Naive thymus-derived CD4-positive, alpha-beta T cell (primary cell): Measurements from ENCODE around the gene APOA4. TPM values are rescaled to one million over a fixed set of nuclear protein-coding genes. Genes with fewer than 3 reads are reported as not detected.

Source experiments
- ATAC-seq: fragments of 150-1000 bp; cut with Tn5 transposase; 2 replicates; pipeline ENCODE4 v1.10.0; 2021; ENCODE audit warnings: mild to moderate bottlenecking, moderate library complexity
- CTCF ChIA-PET: fragments of 350-600 bp; sonication (Branson Sonifier 250); formaldehyde crosslinking; loops from one replicate; lab custom pipeline; 2021; ENCODE audit warnings: antibody characterized with exemption; lab: Charles Lee
- POLR2A ChIA-PET: fragments of 350-600 bp; sonication (Branson Sonifier 250); formaldehyde crosslinking; loops from one replicate; lab custom pipeline; 2021; ENCODE audit warnings: antibody characterized with exemption, inconsistent platforms; lab: Charles Lee
- DNase-seq, 9 donors: peaks; one replicate each; pipeline versions ENCODE4 v3.0.0 to v3.0.0-alpha.2; 2020 to 2022; ENCODE audit warnings: mixed read lengths in 1 of 9
- H3K27ac ChIP-seq: one replicate; pipeline ENCODE4 v1.7.0; 2013; ENCODE audit warnings: mild to moderate bottlenecking, low read depth, low read length, moderate library complexity
- H3K27me3 ChIP-seq, 2 donors: one replicate each; pipeline ENCODE4 v1.7.0; 2013; ENCODE audit warnings: low read length in 2 of 2, mild to moderate bottlenecking in 2 of 2, moderate library complexity in 2 of 2; ENCODE audit not compliant: control insufficient read depth in 2 of 2, insufficient read depth in 2 of 2
- H3K36me3 ChIP-seq, 3 experiments: 1 replicate in 2 of 3; 2 replicates in 1 of 3; pipeline ENCODE4 v1.7.0; 2013; ENCODE audit warnings: low read length in 3 of 3, mild to moderate bottlenecking in 3 of 3, moderate library complexity in 1 of 3; ENCODE audit not compliant: insufficient read depth in 3 of 3, control insufficient read depth in 2 of 3
- H3K4me1 ChIP-seq, 2 donors: one replicate each; pipeline ENCODE4 v1.7.0; 2013; ENCODE audit warnings: low read length in 2 of 2, mild to moderate bottlenecking in 2 of 2, moderate library complexity in 1 of 2; ENCODE audit not compliant: control insufficient read depth in 2 of 2, insufficient read depth in 2 of 2
- H3K4me3 ChIP-seq: 2 replicates; pipeline ENCODE4 v1.7.0; 2013; ENCODE audit warnings: mild to moderate bottlenecking, low read length
- H3K9me3 ChIP-seq, 3 experiments: 1 replicate in 2 of 3; 2 replicates in 1 of 3; pipeline ENCODE4 v1.7.0; 2013; ENCODE audit warnings: low read length in 3 of 3; ENCODE audit not compliant: control insufficient read depth in 2 of 3
- H3K27ac Mint-ChIP-seq, 9 donors: one replicate each; pipeline ENCODE4 v1.8.0; 2020 to 2022; ENCODE audit warnings: mixed read lengths in 9 of 9, mild to moderate bottlenecking in 8 of 9, moderate library complexity in 5 of 9, inconsistent platforms in 2 of 9
- H3K27me3 Mint-ChIP-seq, 5 donors: one replicate each; pipeline ENCODE4 v1.8.0; 2021 to 2022; ENCODE audit warnings: mixed read lengths in 5 of 5, mild to moderate bottlenecking in 1 of 5
- H3K36me3 Mint-ChIP-seq, 5 donors: one replicate each; pipeline ENCODE4 v1.8.0; 2020 to 2022; ENCODE audit warnings: mixed read lengths in 5 of 5, mild to moderate bottlenecking in 3 of 5, inconsistent platforms in 1 of 5
- H3K4me1 Mint-ChIP-seq, 7 donors: one replicate each; pipeline ENCODE4 v1.8.0; 2020 to 2022; ENCODE audit warnings: mixed read lengths in 7 of 7, mild to moderate bottlenecking in 3 of 7, inconsistent platforms in 1 of 7
- H3K4me3 Mint-ChIP-seq, 10 donors: one replicate each; pipeline ENCODE4 v1.8.0; 2020 to 2022; ENCODE audit warnings: mild to moderate bottlenecking in 10 of 10, mixed read lengths in 10 of 10, moderate library complexity in 6 of 10, inconsistent platforms in 2 of 10
- H3K9me3 Mint-ChIP-seq, 11 donors: one replicate each; pipeline ENCODE4 v1.8.0; 2020 to 2022; ENCODE audit warnings: mixed read lengths in 11 of 11, mild to moderate bottlenecking in 4 of 11, inconsistent platforms in 1 of 11, moderate library complexity in 1 of 11
- intact Hi-C, 2 donors: fragments of 100-400 bp; cut with micrococcal nuclease; formaldehyde crosslinking; loops; one replicate each; pipeline ENCODE4 v1.15.1; 2023
- polyA plus RNA-seq, 2 donors: library from polyadenylated mRNA; unstranded; fragments of 300-500 nt; fragmentation: Illumina TruSeq; gene quantifications; one replicate each; pipeline ENCODE4 v1.2.3, GENCODE V29; 2021
- total RNA-seq, 6 experiments: library from RNA in 5 of 6; stranded (reverse) in 5 of 6; gene quantifications; 1 replicate in 5 of 6; 2 replicates in 1 of 6; pipeline ENCODE4 v1.2.3 and lab custom pipeline; 2021 to 2026

Gene APOA4
- total and polyA plus RNA-seq, 7 experiments from 2014 or later: not detected

DNA sequence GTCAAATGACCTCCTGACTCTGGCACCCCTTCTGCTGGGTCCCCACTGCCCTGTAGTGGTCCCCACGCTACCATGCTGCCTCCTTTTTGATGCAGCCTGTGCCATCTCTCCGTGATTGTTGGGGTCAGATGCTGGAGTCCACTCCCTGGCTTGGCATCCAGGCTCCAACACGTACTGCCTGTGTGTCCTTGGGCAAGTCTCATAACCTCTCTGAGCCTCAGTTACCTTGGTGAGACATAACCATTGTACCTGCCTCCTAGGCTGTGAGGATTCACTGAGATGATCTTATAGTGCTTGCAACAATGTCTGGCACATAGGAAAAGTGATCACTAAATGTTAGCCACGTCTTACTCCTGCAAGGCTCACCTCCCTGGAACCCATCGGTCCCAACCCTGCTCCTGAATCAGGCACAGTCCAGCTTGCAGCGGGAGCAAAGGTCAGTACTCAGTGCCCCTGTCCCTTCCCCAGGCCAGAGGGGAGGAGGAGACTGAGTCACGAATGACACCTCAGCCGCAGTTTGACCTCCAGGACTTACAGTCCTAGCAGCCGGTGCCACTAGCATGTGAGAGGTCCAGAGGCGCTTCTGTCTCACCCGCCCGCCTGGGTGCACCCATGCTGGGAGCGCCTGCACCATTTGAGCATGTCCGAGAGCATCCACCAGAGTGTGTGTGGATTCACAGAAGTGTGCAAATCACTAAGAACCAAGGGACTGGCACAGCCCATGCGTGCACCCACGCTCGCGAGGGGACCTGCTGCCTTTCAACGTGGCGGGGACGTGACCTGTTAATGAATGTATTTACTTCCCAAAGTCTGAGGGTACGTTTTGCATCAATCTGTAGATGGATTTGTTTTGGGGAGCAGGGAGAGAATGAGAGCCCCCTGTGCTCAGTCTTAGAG lies 3.0 kb upstream of the APOA4 start:
- DNase-seq (no peak), ATAC-seq (no peak)
- H3K36me3 Mint-ChIP-seq: no peaks in the 10 kb centered on the region

DNA sequence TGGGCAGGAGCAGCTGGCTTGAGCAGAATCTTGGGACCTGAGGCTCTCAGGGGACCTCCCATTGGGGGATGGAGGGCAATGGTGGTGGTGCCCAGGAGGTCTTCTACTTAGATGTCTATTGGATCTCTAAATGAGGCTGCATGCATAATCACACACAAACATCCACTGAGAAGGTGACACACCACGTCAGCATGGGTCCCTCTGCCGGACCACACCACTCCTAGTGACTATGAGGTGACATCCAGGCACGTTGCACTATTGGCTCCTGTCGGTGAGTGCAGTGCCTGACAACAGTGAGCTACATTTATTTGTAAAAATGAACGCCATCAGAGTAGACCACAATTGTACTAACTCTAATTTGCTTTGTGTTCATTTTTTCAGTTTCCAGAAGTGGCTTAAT lies 2.3 kb upstream of the APOA4 start:
- DNase-seq (no peak), ATAC-seq (no peak)
- Mint-ChIP-seq H3K9me3 (no peaks in the 10 kb centered on the region), H3K36me3 (no peaks in the 10 kb centered on the region), H3K27ac (no peak overlapping the region), H3K27me3 (no peaks in the 10 kb centered on the region), H3K4me1 (no peaks in the 10 kb centered on the region), H3K4me3 (no peak overlapping the region)
- Histone ChIP-seq H3K27ac (no peak overlapping the region), H3K4me3 (no peak overlapping the region), H3K36me3 (no peaks in the 10 kb centered on the region), H3K9me3 (no peaks in the 10 kb centered on the region), H3K27me3 (no peaks in the 10 kb centered on the region), H3K4me1 (no peaks in the 10 kb centered on the region)
- ChIA-PET POLR2A (no interaction called here), CTCF (interaction anchor here (0.6 kb wide), 1 partner anchor 192 kb away, joined by 3 read pairs; no protein-coding TSS in a partner anchor)
- intact Hi-C loops: no loop called here

More for the DNA sequence above, 3.0 kb upstream of the APOA4 start:
- Mint-ChIP-seq H3K9me3 (no peaks in the 10 kb centered on the region), H3K4me1 (no peaks in the 10 kb centered on the region), H3K27ac (no peak overlapping the region), H3K27me3 (no peaks in the 10 kb centered on the region), H3K4me3 (no peak overlapping the region)
- Histone ChIP-seq H3K4me1 (no peaks in the 10 kb centered on the region), H3K4me3 (no peak overlapping the region), H3K27ac (no peak overlapping the region), H3K9me3 (no peaks in the 10 kb centered on the region), H3K27me3 (no peaks in the 10 kb centered on the region), H3K36me3 (no peaks in the 10 kb centered on the region)
- intact Hi-C loops: no loop called here
- CTCF ChIA-PET: no interaction called here
- POLR2A ChIA-PET: no interaction called here

DNA sequence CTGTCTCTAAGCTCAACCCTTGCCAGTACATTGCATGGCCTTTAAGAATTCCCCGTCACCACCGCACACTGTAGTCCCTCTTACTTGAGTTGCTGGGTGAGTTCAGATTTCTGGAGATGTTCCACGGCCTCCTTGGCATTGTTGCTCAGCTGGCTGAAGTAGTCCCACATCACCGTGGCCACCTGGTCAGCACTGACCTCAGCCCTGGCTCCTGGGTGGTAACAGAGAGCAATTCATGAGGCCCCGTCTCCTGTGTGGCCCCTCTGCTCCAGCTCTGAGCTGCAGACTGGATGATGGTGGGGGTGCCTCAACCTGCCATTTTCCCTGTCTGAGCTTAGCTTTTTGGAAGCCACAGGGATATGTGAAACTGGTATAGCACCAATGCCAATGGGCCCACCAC lies 529 bp downstream of the APOA4 start:
- CTCF ChIA-PET: no interaction called here
- intact Hi-C loops: no loop called here

DNA sequence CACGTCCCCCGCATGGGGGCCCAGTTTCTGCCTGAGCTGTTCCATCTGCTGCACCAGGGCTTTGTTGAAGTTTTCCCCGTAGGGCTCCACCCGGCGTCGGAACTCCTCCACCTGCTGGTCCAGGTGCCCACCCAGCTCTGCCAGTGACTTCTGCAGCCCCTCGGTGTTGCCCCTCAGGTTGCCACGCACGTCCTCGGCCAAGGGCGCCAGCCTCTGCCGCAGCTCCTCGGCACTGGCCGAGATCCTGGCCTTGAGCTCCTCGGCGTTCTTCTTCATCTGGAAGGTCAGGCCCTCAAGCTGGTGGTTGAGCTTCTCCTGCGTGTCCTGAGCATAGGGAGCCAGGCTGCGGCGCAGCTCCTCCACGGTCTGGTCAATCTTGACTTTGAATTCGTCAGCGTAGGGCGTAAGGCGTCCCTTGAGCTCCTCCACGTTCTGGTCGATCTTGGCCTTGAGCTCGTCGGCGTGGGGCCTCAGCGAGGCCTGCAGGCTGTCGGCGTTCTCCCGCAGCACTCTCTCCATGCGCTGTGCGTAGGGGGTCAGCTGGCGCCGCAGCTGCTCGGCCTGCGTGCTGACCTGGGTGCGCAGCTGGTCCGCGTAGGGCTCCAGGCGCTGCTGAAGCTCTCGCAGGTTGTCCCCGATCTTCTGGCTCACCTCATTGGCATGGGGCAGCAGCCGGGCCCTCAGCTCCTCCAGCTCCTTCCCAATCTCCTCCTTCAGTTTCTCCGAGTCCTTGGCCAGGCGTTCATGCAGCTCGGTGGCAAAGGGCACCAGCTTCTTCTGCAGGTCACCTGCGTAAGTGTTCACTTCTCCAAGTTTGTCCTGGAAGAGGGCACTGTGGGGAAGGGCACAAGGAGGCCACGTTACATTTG lies 1.8 kb downstream of the APOA4 start:
- no peaks in the 10 kb centered on the region for H3K27me3 ChIP-seq
- H3K4me3 ChIP-seq: no peak overlapping the region
- POLR2A ChIA-PET: interaction anchor here (0.9 kb wide), 1 partner anchor 127 kb away, joined by 3 read pairs; no protein-coding TSS in a partner anchor
- H3K36me3 ChIP-seq: no peaks in the 10 kb centered on the region
- no peaks in the 10 kb centered on the region for H3K9me3 ChIP-seq
- H3K27ac ChIP-seq: no peak overlapping the region
- Mint-ChIP-seq H3K36me3 (no peaks in the 10 kb centered on the region), H3K4me1 (no peaks in the 10 kb centered on the region), H3K4me3 (no peak overlapping the region), H3K9me3 (no peaks in the 10 kb centered on the region), H3K27ac (peak overlapping the region in 1 of 9 donors; percentile 59), H3K27me3 (peaks cover 0 to 4% (median 0%) of the 10 kb centered on the region in 5 donors)
- intact Hi-C loops: no loop called here
- no peak for ATAC-seq
- CTCF ChIA-PET: interaction anchor here (0.5 to 1.2 kb wide), 4 partner anchors 10 to 38 kb away, joined by 3 to 4 read pairs (median 3); partner anchors contain the start of gene APOA5
- H3K4me1 ChIP-seq: no peaks in the 10 kb centered on the region
- DNase-seq: no peak

More for the DNA sequence above, 529 bp downstream of the APOA4 start:
- no peak overlapping the region for H3K4me3 ChIP-seq
- no peaks in the 10 kb centered on the region for H3K4me1 ChIP-seq
- H3K27me3 ChIP-seq: no peaks in the 10 kb centered on the region
- DNase-seq (no peak), ATAC-seq (no peak)
- H3K9me3 Mint-ChIP-seq: no peaks in the 10 kb centered on the region
- H3K36me3 Mint-ChIP-seq: no peaks in the 10 kb centered on the region
- H3K27ac ChIP-seq: no peak overlapping the region
- no peak overlapping the region for H3K4me3 Mint-ChIP-seq
- H3K27ac Mint-ChIP-seq: no peak overlapping the region
- no peaks in the 10 kb centered on the region for H3K27me3 Mint-ChIP-seq
- no peaks in the 10 kb centered on the region for H3K4me1 Mint-ChIP-seq
- POLR2A ChIA-PET: no interaction called here
- no peaks in the 10 kb centered on the region for H3K36me3 ChIP-seq
- H3K9me3 ChIP-seq: no peaks in the 10 kb centered on the region

DNA sequence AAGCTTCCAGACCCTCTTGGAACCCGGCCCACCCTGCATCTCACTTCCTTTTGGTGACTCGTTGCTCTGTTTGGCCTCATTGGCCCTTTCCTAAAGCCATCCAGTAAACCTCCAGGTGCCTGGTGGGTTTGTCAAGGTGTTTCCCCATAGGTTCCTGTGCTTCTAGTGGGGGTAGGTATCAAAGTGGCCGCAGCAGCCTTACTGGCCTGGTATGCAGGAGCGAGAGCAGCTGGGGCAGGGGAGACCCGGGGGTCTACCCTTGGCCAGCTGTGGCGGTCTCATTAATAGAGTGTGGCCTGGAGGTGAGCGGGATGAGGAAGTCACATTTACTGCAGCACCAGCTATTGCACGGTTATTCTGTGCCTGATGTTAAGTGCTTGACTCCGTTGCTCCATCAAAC lies 4.1 kb downstream of the APOA4 start:
- Histone ChIP-seq H3K36me3 (no peaks in the 10 kb centered on the region), H3K9me3 (no peaks in the 10 kb centered on the region), H3K27me3 (no peaks in the 10 kb centered on the region), H3K27ac (no peak overlapping the region), H3K4me3 (no peak overlapping the region), H3K4me1 (no peaks in the 10 kb centered on the region)
- POLR2A ChIA-PET: no interaction called here
- ATAC-seq (no peak), DNase-seq (no peak)
- Mint-ChIP-seq H3K9me3 (no peaks in the 10 kb centered on the region), H3K4me1 (no peaks in the 10 kb centered on the region), H3K36me3 (no peaks in the 10 kb centered on the region), H3K27me3 (peaks cover 0 to 8% (median 0%) of the 10 kb centered on the region in 5 donors), H3K4me3 (no peak overlapping the region), H3K27ac (no peak overlapping the region)
- intact Hi-C loops: no loop called here
- CTCF ChIA-PET: no interaction called here

DNA sequence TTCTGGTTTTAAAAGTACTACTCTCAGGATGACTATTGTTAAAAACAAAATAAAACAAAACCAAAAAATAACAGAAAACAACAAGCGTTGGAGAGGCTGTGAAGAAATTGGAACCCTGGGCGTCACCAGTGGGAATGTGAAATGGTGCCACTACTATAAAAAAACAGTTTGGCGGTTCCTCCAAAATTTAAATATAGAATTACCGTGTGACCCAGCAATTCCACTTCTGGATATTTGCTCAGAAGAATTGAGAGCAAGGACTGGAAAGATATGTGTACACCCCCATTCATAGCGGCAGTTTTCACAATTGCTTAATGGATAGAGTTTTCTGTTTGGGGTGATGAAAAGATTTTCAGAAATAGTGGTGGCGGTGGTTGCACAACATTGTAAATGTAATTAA lies 8.6 kb downstream of the APOA4 start:
- no peaks in the 10 kb centered on the region for H3K4me1 Mint-ChIP-seq
- intact Hi-C loops: no loop called here
- DNase-seq (no peak), ATAC-seq (no peak)
- no peak overlapping the region for H3K27ac ChIP-seq
- no peaks in the 10 kb centered on the region for H3K36me3 Mint-ChIP-seq
- no peak overlapping the region for H3K27ac Mint-ChIP-seq
- no peaks in the 10 kb centered on the region for H3K36me3 ChIP-seq
- H3K4me3 ChIP-seq: no peak overlapping the region
- H3K9me3 Mint-ChIP-seq: no peaks in the 10 kb centered on the region
- H3K4me1 ChIP-seq: no peaks in the 10 kb centered on the region
- peaks cover 0 to 10% (median 0%) of the 10 kb centered on the region in 5 donors for H3K27me3 Mint-ChIP-seq
- POLR2A ChIA-PET: interaction anchor here (0.6 kb wide), 1 partner anchor 238 kb away, joined by 3 read pairs; no protein-coding TSS in a partner anchor
- no peaks in the 10 kb centered on the region for H3K9me3 ChIP-seq
- no peak overlapping the region for H3K4me3 Mint-ChIP-seq
- H3K27me3 ChIP-seq: no peaks in the 10 kb centered on the region
- CTCF ChIA-PET: interaction anchor here (1.8 kb wide), 1 partner anchor 22 kb away, joined by 4 read pairs; no protein-coding TSS in a partner anchor
